SU-DHL-6 (cell line): Measurements from ENCODE around the gene RYR2.

Source experiments
- EZH2phosphoT487 ChIP-seq: fragments of 200-600 bp; sonication (generic), shearing (Covaris generic); conservative IDR thresholded peaks from 2 replicates; pipeline ENCODE4 v1.6.1; 2018; ENCODE audit warnings: mild to moderate bottlenecking, antibody characterized with exemption, low read length, moderate library complexity, mixed read lengths
- TF ChIP-seq, protein P1 (sequence below): fragments of 200-600 bp; sonication (generic); IDR thresholded peaks from one replicate; pipeline ENCODE4 v1.5.1; 2017; ENCODE audit warnings: antibody characterized with exemption, mild to moderate bottlenecking, low read length, moderate library complexity; ENCODE audit not compliant: insufficient read depth, poor library complexity, severe bottlenecking

DNA sequence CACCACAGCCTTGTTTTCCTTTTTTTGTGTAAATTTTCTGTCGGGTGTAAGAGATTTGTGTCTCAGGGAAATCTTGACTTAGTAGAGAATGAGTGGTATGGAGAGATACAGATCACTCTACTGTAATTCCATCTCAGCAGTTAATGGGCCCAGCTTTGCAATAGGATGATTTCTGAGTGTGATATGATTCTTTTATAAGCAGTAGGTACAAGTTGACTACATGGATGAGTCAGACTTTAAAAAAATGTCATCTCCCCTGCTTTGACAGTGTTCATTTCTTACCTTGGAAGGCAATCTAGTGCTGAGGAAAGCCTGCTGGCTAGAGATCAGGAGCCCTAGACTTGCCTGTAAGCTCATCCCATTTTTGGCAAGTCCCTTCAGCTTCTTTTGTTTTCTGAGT lies 261.9 kb downstream of the RYR2 start:
- TF ChIP-seq, protein P1, sequence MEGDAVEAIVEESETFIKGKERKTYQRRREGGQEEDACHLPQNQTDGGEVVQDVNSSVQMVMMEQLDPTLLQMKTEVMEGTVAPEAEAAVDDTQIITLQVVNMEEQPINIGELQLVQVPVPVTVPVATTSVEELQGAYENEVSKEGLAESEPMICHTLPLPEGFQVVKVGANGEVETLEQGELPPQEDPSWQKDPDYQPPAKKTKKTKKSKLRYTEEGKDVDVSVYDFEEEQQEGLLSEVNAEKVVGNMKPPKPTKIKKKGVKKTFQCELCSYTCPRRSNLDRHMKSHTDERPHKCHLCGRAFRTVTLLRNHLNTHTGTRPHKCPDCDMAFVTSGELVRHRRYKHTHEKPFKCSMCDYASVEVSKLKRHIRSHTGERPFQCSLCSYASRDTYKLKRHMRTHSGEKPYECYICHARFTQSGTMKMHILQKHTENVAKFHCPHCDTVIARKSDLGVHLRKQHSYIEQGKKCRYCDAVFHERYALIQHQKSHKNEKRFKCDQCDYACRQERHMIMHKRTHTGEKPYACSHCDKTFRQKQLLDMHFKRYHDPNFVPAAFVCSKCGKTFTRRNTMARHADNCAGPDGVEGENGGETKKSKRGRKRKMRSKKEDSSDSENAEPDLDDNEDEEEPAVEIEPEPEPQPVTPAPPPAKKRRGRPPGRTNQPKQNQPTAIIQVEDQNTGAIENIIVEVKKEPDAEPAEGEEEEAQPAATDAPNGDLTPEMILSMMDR = no peak
- TF ChIP-seq EZH2phosphoT487 = no peak
